GM18951 (cell line): ENCODE measurements around the gene SUGP2.

ENCODE experiments used
- POLR2A ChIP-seq: IDR thresholded peaks from 4 replicates; pipeline ENCODE4 v1.6.1; 2011; ENCODE audit warnings: mild to moderate bottlenecking; ENCODE audit not compliant: insufficient read length, insufficient read depth; ENCODE audit errors: extremely low read depth
- in situ Hi-C: fragments of 300-500 bp; cut with MboI; formaldehyde crosslinking; loops from one replicate; pipeline ENCODE4 v1.12.0; 2022; ENCODE audit warnings: low sequenced_read_pairs, mixed read lengths, inconsistent platforms; ENCODE audit not compliant: unreplicated experiment

The SUGP2 gene

DNA sequence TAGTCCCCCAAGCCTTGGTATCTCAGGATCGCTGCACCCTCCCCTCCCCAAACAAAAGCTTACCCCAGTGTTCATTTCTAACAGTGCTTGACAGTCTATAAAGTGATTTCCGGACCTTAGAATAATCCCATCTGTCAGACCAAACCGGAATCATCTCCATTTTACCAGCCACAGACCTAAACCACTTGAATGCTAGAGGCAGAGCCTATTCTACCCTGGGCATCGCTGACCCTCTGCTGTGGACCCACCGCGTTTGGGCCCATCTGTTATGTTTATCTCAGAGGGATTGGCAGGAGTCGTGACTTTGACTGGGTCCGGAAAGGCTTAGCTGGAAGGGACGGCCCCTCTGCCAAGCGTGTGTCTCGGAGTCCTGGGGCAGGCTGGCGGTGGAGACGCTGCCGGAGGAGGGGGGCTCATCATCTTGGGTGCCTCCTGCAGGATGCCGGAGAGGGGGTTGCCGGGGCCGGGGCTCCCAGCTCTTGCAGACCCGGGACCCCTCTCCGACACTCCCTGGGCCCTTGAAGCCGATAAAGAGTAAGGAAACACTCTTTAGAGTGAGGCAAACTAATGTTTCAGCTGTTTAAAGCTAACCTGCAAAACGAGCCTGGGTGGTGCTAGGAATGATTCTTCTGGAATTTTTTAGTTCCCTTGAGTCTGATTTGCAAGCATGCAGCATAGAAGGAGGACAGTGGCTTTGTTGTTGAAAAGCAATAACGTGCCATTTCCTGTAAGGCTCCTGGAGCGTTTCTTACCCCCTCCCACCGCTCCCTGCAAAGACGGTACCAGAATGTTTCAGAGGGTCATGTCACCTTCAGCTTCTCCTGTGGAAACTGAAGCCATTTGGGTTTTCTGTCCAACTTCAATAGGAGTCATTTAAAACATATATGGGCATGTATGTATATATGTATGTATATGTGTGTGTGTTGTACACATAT lies 31.8 kb upstream of the SUGP2 start:
- in situ Hi-C loops, result no loop called here
- no peak for TF ChIP-seq POLR2A

DNA sequence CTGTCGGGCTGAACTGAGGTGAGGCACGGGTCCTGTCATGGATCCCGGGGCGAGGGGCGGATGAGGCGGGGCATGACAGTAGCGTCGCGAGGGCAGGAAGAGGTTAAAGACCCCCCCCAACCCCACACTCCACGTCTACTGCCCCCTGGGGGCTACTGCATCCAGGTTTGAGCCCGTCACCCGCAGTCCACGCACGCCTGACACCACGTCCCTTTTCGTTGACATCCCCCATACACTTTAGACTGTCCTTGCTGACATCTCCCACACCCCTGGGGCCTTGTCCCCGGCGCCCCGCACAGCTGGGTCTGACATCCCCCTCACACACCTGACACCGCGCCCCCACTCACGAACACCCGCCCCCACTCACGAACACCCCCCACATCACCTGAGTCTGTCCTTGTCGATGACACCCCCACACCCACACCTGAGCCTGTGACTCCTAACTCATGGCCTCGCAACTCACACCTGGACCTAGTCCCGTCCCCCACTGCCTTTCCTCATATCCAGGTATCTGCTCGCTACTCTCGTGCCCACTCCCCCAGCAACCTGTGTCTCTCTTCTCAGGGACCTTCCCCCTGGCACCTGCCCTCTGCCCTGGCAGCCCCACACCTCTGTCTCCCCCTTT lies 30.9 kb upstream of the SUGP2 start:
- no peak for TF ChIP-seq POLR2A
- in situ Hi-C loops, result no loop called here

DNA sequence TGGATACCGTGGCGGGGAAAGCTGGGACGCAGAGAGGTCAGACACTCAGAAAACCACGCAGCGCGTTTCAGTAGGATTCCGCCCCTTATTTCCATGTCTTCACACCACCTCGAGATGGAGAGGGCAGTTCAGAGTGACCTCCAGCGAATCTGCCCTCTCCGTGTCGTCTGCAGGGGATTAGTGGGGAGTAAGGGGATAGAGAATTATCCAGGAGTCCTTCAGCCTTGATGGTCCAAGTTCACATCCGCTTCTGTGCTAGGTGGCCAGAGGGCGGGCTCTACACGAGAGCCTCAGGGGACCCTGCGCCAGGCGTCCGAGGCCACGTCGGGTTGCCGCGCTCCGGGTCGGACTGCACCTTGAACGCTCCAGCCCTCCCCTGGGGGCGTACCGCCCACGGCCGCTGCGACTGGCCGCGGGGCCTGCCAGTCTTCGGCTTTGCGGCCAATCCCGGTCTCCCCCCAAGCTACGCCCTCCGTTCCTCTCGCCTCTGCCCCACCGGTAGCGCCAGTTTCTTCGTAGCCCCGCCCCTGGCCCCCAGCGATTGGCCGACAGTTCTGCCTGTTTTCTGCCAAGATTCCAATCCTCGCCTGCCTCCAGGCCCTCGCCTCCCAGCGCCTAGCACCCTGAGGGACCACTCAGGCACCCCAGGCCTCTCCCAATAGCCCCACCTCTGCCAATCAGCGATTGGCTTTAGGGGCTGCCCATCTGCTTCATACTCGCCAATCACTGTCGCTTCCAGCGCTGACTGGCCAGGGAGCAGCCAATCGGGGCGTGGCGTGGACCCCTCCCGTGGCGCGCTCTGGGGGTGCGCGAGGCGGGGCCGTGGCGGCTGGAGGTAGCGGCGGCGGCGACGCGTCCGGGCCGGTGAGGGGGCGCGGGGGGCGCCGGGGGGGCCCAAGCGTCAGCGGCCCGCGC lies 30.1 kb upstream of the SUGP2 start, which contains the start of gene SLC25A42:
SLC25A42 (plus strand) TSS at position 812 of the 915 bp plus-strand sequence. CDS start 32,131 bp downstream, outside the sequence.
- in situ Hi-C loops, result no loop called here
- peak; percentile 59 for TF ChIP-seq POLR2A

DNA sequence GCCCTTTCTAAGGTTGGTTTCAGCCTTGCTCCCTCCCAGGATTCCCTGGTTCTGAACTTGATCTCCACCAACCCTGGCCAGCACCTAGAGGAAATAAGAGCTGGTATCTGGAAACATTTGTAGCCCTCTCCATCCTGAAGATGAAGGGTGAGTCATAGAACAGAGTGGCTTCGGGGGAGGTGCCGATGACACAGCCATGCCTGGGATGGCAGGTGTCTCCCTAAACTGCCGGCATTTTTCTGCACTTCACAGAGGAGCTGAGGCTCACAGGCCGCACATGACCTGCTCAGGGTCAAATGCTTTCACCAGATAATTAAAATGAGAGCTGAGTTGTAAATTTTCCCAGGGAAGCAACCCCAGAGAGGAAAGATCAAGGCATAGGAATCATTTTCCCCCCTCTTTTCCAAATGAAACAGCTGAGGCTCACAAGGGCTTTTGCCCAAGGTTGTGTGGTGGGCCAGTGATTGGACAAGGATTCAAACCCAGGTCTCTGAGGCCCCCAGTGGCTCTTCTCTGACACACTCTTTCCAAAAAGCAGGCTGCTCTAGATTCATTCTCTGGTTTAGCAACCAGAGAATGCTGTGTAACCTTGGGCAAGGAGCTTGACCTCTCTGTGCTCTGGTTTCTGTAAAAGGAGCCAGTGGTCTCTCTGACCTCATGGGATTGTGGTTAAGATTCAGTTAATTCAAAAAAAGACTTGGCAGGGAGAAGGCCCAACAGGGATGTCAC lies 29.3 kb upstream of the SUGP2 start:
- TF ChIP-seq POLR2A, result no peak
- in situ Hi-C loops, result no loop called here

DNA sequence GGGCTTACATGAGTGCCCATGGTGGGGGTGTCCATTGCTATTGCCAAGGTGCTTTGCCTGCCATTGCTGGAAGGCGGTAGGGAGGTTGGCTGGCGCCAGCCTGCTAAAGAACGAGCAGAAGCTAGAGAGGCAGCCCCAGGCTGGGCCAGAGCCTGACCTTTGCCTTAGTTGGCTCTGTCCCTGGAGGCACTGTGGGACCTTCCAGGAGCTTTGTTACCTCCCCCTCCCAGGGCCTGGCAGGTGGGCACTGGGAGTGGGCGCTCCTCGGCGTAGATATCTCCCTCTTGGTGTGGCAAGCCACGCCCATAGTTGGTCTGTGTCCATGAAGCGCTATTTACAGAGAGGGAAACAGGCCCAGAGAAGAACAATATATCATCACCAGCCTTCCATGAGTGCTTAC lies 28.2 kb upstream of the SUGP2 start:
- TF ChIP-seq POLR2A, result no peak
- in situ Hi-C loops, result no loop called here

DNA sequence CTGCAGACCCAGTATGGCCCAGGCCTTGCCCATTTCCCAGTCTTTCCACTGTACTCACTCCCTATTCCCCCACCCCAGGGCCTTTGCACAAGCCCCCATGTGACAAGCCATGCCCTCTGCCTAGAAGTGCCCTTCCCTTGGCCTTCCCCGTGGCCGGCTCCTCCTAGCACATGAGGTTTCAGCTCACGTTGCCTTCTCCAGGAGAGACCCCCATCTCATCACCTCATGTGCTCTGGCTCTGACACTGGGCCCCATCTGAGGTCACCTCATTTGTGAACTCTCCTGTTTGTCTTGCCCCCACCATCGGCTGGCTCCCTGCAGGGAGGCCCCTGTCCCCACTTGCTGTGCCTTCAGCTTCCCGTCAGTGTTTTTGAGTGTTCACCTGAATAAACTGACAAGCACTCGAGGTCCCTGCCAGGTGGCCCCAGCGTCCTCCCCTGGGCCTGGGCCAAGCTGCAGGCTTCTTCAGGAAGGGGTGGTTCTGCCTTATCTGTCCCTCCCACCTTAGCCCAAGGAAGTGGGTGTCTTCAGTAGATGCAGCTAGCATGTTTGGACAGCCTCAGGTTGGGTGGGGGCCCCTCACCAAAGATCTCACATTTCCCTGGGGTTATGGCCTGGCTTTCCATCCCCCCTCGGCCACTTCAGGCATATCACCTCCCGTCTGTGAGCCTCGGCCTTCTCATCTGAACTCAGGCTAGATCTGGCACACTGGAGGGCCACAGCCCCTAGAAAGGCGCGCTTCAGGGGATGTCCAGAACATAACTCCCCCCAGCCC lies 26.7 kb upstream of the SUGP2 start:
- TF ChIP-seq POLR2A, result no peak
- in situ Hi-C loops, result no loop called here

DNA sequence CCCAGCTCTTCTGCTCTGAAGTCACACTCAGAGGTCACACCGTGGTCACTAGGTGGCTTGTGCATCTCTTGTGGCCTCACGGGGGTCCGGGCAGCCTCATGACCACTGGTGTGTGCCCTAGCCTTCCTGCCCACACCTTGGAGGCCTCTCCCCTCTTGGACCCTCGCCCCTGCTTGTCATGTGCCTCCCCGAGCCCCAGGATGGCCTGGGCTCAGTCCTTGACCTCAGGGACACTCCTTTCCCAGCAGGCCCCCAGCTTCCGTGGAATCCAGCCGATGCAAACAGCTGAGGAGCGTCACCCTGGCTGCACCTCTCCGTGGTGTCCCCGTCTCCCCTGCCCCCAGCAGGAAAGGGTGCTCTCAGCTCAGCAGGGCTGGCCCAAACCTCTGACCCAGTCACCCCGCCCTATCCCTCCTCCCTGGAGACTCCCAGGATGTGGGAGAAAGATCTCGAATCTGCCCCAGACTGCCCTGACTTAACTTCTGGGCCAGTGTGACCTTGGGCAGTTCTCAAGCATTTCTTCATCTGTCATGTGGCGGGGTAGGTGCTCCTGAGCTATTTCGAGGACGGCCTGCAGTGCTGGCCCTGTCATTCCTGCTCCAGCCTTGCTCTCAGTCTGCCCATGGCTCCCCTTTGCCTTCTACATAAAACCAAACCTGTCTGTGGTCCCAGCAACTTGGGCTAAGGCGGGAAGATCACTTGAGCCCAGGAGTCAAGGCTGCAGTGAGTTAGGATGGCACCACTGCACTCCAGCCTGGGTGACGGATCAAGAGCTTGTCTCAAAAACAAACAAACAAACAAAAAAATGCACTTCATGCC lies 25.9 kb upstream of the SUGP2 start:
- in situ Hi-C loops, result no loop called here

DNA sequence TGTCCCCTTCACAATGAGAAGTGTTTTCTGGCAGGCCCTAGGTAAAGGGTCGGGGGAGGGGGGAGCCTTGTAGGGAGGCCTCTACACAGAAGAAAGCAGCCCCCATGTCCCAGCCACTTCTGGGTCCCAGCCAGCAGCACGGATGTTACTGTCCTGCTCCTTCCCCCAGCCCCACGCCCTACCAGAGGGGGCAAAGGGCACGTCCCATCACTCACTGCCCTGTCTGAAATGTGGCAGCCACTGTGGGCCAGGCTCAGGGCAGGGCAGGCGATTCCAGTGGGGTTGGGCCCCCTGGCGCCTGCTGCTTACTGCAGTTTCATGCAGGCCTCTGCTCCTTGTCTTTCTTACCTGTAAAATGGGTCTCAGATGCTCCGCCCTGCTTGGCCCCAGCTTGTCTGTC lies 24.4 kb upstream of the SUGP2 start:
- no peak for TF ChIP-seq POLR2A
- in situ Hi-C loops, result no loop called here

More for the DNA sequence above, 25.9 kb upstream of the SUGP2 start:
- TF ChIP-seq POLR2A, result no peak

DNA sequence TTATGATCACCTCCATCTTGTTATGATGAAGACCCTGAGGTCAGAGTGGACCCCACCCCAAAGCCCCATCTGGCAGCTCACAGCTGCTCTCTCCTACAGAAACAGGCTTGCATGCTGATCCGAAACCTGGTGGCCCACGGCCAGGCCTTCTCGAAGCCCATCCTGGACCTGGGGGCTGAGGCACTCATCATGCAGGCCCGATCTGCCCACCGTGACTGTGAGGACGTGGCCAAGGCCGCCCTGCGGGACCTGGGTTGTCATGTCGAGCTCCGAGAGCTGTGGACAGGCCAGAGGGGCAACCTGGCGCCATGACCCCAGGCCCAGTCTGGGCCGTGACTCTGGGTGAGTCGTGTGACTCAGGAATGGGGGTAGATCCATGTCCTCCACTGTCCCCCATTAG lies 24.0 kb upstream of the SUGP2 start:
- in situ Hi-C loops, result no loop called here
- no peak for TF ChIP-seq POLR2A

DNA sequence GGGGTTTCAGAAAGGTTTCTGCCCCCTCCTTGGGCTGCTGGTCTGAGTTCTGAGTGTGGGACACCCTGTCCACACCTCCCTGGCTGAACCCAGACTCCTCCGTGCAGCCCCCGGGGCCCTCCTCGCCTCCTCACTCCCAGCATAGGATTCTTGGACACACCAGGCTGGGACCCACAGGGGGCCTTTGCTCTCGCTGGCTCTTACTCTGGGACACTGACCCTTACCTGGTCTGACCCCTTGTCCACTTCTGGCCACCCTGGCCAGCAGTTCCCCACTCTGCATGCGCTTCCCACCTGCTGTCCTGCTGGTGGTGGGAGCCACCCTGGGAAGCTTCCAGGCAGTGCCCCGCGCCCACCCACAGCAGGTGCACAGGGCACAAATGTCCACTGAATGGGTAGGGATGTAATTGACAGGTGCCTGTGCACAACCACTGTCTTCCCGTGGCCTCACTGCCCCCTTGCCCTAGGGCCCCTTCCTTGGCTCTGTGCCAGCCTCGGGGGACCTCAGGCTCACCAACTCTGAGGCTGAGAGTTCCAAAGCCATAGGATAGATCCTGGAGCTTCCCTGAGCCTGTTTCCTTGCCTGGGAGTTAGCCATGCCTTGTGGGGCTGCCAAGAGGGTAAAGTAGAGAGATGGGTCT lies 23.4 kb upstream of the SUGP2 start:
- TF ChIP-seq POLR2A, result no peak
- in situ Hi-C loops, result no loop called here

DNA sequence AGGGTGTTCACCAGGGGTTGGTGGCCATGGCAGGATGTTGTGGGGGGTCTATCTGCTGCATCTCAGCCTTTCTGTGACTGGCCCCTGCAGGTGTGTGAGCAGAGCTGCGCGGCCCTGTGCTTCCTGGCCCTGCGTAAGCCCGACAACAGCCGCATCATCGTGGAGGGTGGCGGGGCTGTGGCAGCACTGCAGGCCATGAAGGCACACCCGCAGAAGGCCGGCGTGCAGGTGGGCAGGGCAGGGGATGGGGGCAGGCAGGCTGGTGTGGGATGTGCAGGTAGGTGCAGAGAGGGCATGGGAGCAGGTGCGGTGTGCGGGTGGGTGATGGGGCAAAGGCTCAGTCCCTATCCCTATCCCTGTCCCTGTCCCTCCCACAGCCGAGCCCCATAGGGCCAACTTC lies 22.4 kb upstream of the SUGP2 start:
- in situ Hi-C loops, result no loop called here
- no peak for TF ChIP-seq POLR2A

DNA sequence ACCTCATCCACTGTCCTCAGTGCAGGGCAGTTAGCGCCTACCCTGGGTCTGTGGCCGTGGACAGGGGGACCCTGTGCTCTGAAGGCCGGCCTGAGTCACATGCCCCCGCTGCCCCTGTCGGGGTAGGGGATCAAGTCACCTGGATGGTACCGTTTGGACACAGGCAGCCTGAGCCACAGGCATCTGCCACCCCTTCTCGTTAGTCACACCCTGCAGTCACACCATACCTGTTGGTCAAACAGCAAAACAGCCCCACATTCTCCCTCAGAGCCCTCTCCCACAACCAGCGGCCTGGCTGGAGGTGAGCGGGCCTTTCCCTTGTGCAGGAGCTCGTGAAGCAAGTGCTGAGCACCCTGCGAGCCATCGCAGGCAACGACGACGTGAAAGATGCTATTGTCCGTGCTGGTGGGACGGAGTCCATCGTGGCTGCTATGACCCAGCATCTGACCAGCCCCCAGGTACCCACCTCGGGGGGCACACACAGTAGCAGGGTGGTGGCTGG lies 21.7 kb upstream of the SUGP2 start:
- in situ Hi-C loops, result no loop called here
- TF ChIP-seq POLR2A, result no peak
